ENCODE data around the gene AIFM2. TPM values are rescaled to one million over a fixed set of nuclear protein-coding genes. Genes with fewer than 3 reads are reported as not detected.

The AIFM2 gene
- total RNA-seq, 1 experiment from 2014 or later, result 31.1 TPM

DNA sequence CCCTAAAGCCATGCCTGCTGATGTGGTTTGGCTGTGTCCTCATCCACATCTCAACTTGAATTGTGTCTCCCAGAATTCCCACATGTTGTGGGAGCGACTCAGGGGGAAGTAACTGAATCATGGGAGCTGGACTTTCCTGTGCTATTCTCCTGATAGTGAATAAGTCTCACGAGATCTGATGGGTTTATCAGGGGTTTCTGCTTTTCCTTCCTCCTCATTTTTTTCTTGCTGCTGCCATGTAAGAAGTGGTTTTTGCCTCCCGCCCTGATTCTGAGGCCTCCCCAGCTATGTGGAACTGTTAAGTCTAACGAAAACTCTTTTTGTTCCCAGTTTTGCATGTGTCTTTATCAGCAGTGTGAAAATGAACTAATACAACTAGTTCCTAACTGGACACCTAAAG is 68.1 kb downstream of the AIFM2 start:
- no peak overlapping the region for H3K4me3 Mint-ChIP-seq (ENCODE audit: unreplicated experiment)
- H3K27me3 Mint-ChIP-seq (ENCODE audit: insufficient read depth, unreplicated experiment), result peaks cover 27% of the 10 kb centered on the region
- intact Hi-C loops (cut with micrococcal nuclease; ENCODE audit: unreplicated experiment), result no loop called here
- no peaks in the 10 kb centered on the region for H3K36me3 ChIP-seq (ENCODE audit: control insufficient read depth, insufficient read depth, low read length)
- H3K27ac Mint-ChIP-seq (ENCODE audit: unreplicated experiment), result no peak overlapping the region
- no peaks in the 10 kb centered on the region; the same call in none of the 2 replicates for H3K27me3 ChIP-seq (replicated peaks; ENCODE audit: control insufficient read depth, insufficient read depth, low read length)
- BruUV-seq (replicated peaks), result no TSS peak
- no peaks in the 10 kb centered on the region for H3K36me3 Mint-ChIP-seq (ENCODE audit: insufficient read depth, unreplicated experiment)
- no peaks in the 10 kb centered on the region for H3K4me1 Mint-ChIP-seq (ENCODE audit: low read depth, unreplicated experiment)
- no peaks in the 10 kb centered on the region for H3K9me3 ChIP-seq
- no peaks in the 10 kb centered on the region for H3K4me1 ChIP-seq
- CTCF ChIA-PET, result no interaction called here
- TF ChIP-seq, protein P1, sequence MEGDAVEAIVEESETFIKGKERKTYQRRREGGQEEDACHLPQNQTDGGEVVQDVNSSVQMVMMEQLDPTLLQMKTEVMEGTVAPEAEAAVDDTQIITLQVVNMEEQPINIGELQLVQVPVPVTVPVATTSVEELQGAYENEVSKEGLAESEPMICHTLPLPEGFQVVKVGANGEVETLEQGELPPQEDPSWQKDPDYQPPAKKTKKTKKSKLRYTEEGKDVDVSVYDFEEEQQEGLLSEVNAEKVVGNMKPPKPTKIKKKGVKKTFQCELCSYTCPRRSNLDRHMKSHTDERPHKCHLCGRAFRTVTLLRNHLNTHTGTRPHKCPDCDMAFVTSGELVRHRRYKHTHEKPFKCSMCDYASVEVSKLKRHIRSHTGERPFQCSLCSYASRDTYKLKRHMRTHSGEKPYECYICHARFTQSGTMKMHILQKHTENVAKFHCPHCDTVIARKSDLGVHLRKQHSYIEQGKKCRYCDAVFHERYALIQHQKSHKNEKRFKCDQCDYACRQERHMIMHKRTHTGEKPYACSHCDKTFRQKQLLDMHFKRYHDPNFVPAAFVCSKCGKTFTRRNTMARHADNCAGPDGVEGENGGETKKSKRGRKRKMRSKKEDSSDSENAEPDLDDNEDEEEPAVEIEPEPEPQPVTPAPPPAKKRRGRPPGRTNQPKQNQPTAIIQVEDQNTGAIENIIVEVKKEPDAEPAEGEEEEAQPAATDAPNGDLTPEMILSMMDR (IDR thresholded peaks at IDR 0.05; ENCODE audit: insufficient read depth in 1 of 2, low read depth in 1 of 2, low read length in 1 of 2, severe bottlenecking in 1 of 2, unreplicated experiment in 1 of 2), result no peak
- H3K9me3 Mint-ChIP-seq (ENCODE audit: unreplicated experiment), result no peaks in the 10 kb centered on the region
- DNase-seq, result no peak
- no peak overlapping the region for H3K4me3 ChIP-seq (ENCODE audit: low read depth, low read length)
- POLR2A ChIA-PET, result no interaction called here

DNA sequence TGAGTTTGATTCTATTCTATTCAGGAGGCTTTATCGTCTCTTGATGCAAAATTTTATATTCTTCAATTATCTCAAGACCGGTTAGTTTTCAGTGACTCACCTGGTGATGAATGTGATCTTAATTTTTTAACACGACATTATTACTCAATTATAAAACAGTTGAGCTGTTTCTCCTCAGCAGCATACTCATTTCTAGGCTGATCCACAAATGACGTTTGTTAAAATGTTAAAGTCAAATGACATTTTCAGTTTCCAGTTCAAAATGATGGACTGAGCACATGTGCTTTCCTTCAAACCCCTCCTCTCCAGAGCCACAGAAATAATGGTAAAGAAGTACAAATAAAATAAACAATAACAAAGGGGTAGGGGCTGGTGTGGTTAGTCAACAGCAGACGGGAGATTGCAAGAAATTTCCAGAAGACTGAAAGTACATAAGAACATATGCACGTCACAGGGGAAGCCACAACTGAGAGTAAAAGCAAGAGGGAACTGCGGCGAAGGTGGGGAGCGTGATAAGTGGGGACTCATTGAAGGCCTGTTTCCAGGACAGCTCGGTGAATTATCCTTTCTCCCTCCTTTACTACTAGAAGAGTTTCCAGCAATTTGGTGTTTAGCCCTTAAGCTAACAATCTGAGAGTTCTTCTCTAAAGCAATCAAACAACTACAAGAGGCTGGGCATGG is 69.1 kb downstream of the AIFM2 start:
- Mint-ChIP-seq H3K27ac (ENCODE audit: unreplicated experiment) (no peak overlapping the region), H3K9me3 (ENCODE audit: unreplicated experiment) (no peaks in the 10 kb centered on the region), H3K4me1 (ENCODE audit: low read depth, unreplicated experiment) (no peaks in the 10 kb centered on the region), H3K36me3 (ENCODE audit: insufficient read depth, unreplicated experiment) (no peaks in the 10 kb centered on the region), H3K4me3 (ENCODE audit: unreplicated experiment) (no peak overlapping the region), H3K27me3 (ENCODE audit: insufficient read depth, unreplicated experiment) (peaks cover 24% of the 10 kb centered on the region)
- BruUV-seq (replicated peaks), result no TSS peak
- H3K4me3 ChIP-seq (ENCODE audit: low read depth, low read length), result no peak overlapping the region
- ChIA-PET CTCF (interaction anchor here (0.5 to 1.2 kb wide), 2 partner anchors 76 to 105 kb away, joined by 3 read pairs; no protein-coding TSS in a partner anchor), POLR2A (no interaction called here)
- no peaks in the 10 kb centered on the region; the same call in 1 of the 2 replicates for H3K27me3 ChIP-seq (replicated peaks; ENCODE audit: control insufficient read depth, insufficient read depth, low read length)
- H3K4me1 ChIP-seq, result no peaks in the 10 kb centered on the region
- no peaks in the 10 kb centered on the region for H3K36me3 ChIP-seq (ENCODE audit: control insufficient read depth, insufficient read depth, low read length)
- intact Hi-C loops (cut with micrococcal nuclease; ENCODE audit: unreplicated experiment), result no loop called here
- no peaks in the 10 kb centered on the region for H3K9me3 ChIP-seq
- TF ChIP-seq, protein P1 (IDR thresholded peaks at IDR 0.05; ENCODE audit: insufficient read depth in 1 of 2, low read depth in 1 of 2, low read length in 1 of 2, severe bottlenecking in 1 of 2, unreplicated experiment in 1 of 2), result no peak
- DNase-seq, result no peak

Other genes starting within 250 kb of the AIFM2 start
- 5.1 and 6.1 TPM in 2 replicates for gene MACROH2A2, start 80.0 kb downstream of the AIFM2 start, total RNA-seq (2022)
- gene TYSND1, start 13.9 kb upstream of the AIFM2 start, total RNA-seq (2022), result 29.4 and 29.8 TPM in 2 replicates
- gene SAR1A, start 37.7 kb upstream of the AIFM2 start, total RNA-seq (2022), result 268 and 288 TPM in 2 replicates
- 350 and 353 TPM in 2 replicates for gene PPA1, start 100.6 kb upstream of the AIFM2 start, total RNA-seq (2022)
- gene NPFFR1, start 151.2 kb upstream of the AIFM2 start, total RNA-seq (2022), result not detected in 2 replicates
- 27.1 and 28.1 TPM in 2 replicates for gene LRRC20, start 249.8 kb upstream of the AIFM2 start, total RNA-seq (2022)

Measured in Caco-2 (cell line).